Activated naive CD8-positive, alpha-beta T cell treated with anti-CD3 and anti-CD28 coated beads, Interleukin-2, amount 10 ng/mL, durations not matched to agents 7 days and 5 days (primary cell): ENCODE data around the gene CLRN2. TPM values are rescaled to one million over a fixed set of nuclear protein-coding genes. Genes with fewer than 3 reads are reported as not detected.

Experiments
- ATAC-seq: fragments of 150-1000 bp; cut with Tn5 transposase; one replicate; pipeline ENCODE4 v1.10.0; 2021; ENCODE audit warnings: low read depth, moderate library complexity
- POLR2A ChIA-PET: fragments of 350-600 bp; sonication (Branson Sonifier 250); formaldehyde crosslinking; loops from one replicate; lab custom pipeline; 2021; ENCODE audit warnings: antibody characterized with exemption; lab: Charles Lee
- DNase-seq: peaks from one replicate; pipeline ENCODE4 v3.0.0; 2021
- H3K27ac Mint-ChIP-seq: one replicate; pipeline ENCODE4 v1.8.0; 2022; ENCODE audit warnings: mild to moderate bottlenecking, mixed read lengths
- H3K27me3 Mint-ChIP-seq: one replicate; pipeline ENCODE4 v1.8.0; 2022; ENCODE audit warnings: mild to moderate bottlenecking, moderate library complexity, mixed read lengths
- H3K36me3 Mint-ChIP-seq: one replicate; pipeline ENCODE4 v1.8.0; 2021; ENCODE audit warnings: mild to moderate bottlenecking, mixed read lengths
- H3K4me1 Mint-ChIP-seq: one replicate; pipeline ENCODE4 v1.8.0; 2021; ENCODE audit warnings: mixed read lengths
- H3K4me3 Mint-ChIP-seq: one replicate; pipeline ENCODE4 v1.8.0; 2022; ENCODE audit warnings: mild to moderate bottlenecking, moderate library complexity, mixed read lengths
- H3K9me3 Mint-ChIP-seq: one replicate; pipeline ENCODE4 v1.8.0; 2021; ENCODE audit warnings: mixed read lengths
- total RNA-seq, 2 experiments: library from RNA; stranded (reverse); gene quantifications; one replicate each; pipeline ENCODE4 v1.2.3, GENCODE V29; 2021

The CLRN2 gene
- total RNA-seq, 2 experiments from 2014 or later, result not detected

DNA sequence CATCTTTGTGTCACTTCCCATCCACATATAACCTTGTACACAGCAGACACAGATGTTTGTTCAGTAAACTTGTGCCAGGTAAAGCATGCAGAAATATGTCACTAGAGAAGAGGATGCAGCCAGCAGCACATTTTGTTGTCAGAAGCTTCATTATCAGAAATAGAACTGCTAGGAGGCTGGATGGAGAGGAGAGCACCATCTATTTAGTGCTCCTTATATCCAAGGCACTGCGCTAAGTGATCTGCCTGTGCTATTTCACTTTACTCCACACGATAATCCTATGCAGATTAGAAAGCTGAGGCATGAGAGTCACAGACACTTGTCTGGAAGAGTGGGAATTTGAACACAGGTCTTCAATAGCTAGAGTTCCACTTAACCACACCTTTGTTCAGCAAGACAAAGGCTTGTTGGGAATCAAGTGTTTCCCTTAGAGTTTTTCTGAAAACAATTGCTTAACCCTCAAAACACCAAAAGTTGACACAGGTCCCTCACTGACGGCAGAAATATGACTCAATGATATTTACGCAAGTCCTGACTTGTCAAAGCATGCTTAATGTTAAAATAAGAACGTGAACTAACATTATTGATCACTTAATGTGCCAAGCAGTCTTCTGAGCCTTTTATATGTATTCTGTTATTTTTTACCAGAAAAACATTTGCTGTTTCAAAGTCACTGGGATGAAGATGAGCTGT is 1.8 kb upstream of the CLRN2 start:
- no peak for DNase-seq
- ATAC-seq, result no peak
- H3K27ac Mint-ChIP-seq, result no peak overlapping the region
- H3K27me3 Mint-ChIP-seq, result peaks cover 10% of the 10 kb centered on the region
- H3K36me3 Mint-ChIP-seq, result peaks cover 14% of the 10 kb centered on the region
- peaks cover 25% of the 10 kb centered on the region for H3K4me1 Mint-ChIP-seq
- H3K9me3 Mint-ChIP-seq, result no peaks in the 10 kb centered on the region
- H3K4me3 Mint-ChIP-seq, result peak overlapping the region; percentile 50
- POLR2A ChIA-PET, result no interaction called here

DNA sequence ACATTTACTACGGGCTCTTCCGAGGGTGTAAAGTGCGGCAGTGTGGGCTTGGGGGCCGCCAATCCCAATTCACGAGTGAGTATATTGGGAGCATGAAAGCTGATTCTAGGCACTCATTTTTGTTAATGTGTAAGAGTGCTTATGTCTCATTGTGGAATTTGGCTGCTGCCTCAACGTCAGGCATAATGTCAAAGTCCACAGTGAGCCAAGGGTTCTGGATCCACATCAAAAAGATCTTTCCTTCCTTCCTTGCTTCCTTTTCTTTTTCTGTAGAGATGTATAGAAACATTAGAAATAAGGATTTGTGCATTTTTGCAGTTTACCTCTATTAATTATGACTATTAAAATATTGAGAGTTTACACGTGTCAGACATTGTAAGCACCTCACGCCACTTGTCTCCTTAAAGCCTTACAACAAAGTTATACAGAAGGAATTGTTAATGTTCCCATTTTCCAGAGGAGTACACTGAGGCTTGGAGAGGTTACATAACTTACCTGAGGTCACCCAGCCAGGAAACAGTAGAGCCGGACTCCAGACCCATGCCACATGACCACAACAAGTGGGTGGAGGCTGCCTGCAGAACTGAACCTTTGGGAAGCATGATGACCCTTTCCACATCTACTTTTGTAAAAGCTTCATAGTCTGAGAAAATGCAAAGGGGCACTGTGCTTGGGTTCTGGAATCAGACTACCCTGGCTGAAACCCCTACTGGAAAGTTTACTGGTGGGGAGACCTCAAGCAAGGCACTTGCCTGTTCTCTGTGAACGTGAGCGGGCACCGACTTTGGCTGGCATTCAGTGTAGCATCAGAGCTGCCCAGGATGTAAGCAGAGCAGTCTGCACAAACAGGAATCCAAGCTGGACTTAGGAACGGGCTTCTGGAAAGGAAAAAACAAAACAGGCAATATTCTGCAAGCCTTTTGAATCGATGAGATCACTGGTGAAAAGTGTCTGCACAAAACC is 761 bp downstream of the CLRN2 start:
- H3K9me3 Mint-ChIP-seq, result no peaks in the 10 kb centered on the region
- H3K4me3 Mint-ChIP-seq, result no peak overlapping the region
- DNase-seq (no peak), ATAC-seq (no peak)
- H3K4me1 Mint-ChIP-seq, result peaks cover 12% of the 10 kb centered on the region
- POLR2A ChIA-PET, result no interaction called here
- H3K27me3 Mint-ChIP-seq, result peaks cover 15% of the 10 kb centered on the region
- peaks cover 2% of the 10 kb centered on the region for H3K36me3 Mint-ChIP-seq
- H3K27ac Mint-ChIP-seq, result no peak overlapping the region

DNA sequence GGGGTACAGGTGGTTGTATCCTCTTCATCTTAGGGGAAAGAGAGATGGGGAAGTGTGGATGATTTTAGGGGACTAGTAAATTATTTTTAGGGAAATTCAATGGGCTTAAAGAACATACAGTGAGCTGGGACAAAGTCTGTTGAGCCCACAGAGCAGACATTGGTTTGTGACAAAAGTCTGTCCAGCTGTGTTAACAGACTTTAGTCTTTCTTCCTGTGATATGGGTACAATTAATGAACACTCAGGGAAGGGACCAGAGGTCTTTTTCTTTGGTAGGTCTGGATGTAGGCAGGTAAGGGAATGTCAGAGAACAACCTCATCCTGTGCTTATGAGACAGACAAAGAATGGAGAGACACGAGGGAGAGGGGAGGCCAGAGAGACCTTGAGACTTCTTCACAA is 2.0 kb downstream of the CLRN2 start:
- Mint-ChIP-seq H3K9me3 (no peaks in the 10 kb centered on the region), H3K27me3 (peaks cover 21% of the 10 kb centered on the region), H3K36me3 (no peaks in the 10 kb centered on the region), H3K4me3 (no peak overlapping the region), H3K27ac (no peak overlapping the region), H3K4me1 (peaks cover 7% of the 10 kb centered on the region)
- DNase-seq (no peak), ATAC-seq (no peak)
- POLR2A ChIA-PET, result no interaction called here

DNA sequence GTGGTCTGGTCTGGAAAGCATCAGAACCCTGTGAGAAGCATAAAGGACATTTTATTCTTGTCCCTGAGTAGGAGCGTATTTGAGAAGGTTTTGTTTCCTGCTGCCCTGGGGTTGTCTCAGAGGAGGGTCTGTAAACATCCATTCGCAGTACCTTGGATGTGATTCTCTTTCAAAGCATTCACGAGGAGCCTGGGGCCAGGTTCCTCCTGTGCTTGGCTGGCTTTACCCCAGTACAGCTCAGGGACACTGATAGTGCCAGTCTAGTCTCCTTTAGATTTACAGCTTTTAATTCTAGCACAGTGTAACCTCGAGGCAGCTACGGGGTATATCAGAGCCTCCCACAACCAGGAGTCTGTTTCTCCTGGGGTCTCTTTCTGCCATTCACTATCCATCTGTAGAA is 2.7 kb downstream of the CLRN2 start:
- POLR2A ChIA-PET, result no interaction called here
- DNase-seq, result no peak
- Mint-ChIP-seq H3K27me3 (peaks cover 22% of the 10 kb centered on the region), H3K36me3 (no peaks in the 10 kb centered on the region), H3K4me3 (no peak overlapping the region), H3K27ac (no peak overlapping the region), H3K9me3 (no peaks in the 10 kb centered on the region), H3K4me1 (peaks cover 4% of the 10 kb centered on the region)
- ATAC-seq, result no peak

DNA sequence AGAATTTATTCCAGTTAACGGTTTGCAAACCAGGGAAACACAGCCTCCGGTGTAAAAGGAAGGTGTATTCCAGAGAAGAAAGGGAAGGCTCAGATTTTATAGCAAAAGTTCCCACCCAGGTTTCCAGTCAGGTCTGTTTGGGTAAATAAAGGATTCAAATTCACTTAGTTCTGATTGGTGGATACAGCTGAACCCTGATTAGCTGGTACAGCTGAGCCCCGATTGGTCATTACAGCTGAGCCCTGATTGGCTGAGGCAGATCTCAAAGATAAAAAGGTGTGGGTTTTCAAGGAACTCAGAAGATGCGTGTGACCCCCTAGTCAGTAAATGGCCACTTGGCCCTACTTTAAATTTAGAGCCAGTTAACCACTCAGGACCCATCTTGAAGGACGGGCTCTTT is 6.6 kb downstream of the CLRN2 start:
- Mint-ChIP-seq H3K4me3 (no peak overlapping the region), H3K4me1 (no peaks in the 10 kb centered on the region), H3K36me3 (no peaks in the 10 kb centered on the region), H3K27me3 (peaks cover 27% of the 10 kb centered on the region), H3K27ac (no peak overlapping the region), H3K9me3 (no peaks in the 10 kb centered on the region)
- DNase-seq (no peak), ATAC-seq (no peak)
- POLR2A ChIA-PET, result no interaction called here

DNA sequence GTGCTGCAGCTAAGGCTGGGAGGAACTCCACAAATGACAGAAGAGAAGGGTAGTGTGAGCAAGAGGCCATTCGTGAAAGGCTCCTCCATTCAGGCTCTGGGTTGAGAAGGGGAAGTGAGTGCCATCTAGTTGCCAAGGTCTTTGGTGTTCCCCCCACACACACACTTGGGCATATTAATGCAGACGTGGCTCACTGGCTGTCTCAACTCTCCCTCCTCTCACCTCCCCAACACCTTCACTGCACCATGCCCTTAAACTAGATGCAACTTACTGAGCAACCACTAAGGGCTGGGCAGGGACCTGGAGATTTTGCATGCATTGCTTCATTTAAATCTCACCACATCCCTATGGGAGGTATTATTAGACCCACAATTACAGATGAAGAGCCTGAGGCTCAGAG is 8.7 kb downstream of the CLRN2 start:
- Mint-ChIP-seq H3K4me3 (no peak overlapping the region), H3K4me1 (no peaks in the 10 kb centered on the region), H3K27ac (no peak overlapping the region), H3K9me3 (no peaks in the 10 kb centered on the region), H3K36me3 (no peaks in the 10 kb centered on the region), H3K27me3 (peaks cover 26% of the 10 kb centered on the region)
- ATAC-seq (no peak), DNase-seq (no peak)
- POLR2A ChIA-PET, result no interaction called here

DNA sequence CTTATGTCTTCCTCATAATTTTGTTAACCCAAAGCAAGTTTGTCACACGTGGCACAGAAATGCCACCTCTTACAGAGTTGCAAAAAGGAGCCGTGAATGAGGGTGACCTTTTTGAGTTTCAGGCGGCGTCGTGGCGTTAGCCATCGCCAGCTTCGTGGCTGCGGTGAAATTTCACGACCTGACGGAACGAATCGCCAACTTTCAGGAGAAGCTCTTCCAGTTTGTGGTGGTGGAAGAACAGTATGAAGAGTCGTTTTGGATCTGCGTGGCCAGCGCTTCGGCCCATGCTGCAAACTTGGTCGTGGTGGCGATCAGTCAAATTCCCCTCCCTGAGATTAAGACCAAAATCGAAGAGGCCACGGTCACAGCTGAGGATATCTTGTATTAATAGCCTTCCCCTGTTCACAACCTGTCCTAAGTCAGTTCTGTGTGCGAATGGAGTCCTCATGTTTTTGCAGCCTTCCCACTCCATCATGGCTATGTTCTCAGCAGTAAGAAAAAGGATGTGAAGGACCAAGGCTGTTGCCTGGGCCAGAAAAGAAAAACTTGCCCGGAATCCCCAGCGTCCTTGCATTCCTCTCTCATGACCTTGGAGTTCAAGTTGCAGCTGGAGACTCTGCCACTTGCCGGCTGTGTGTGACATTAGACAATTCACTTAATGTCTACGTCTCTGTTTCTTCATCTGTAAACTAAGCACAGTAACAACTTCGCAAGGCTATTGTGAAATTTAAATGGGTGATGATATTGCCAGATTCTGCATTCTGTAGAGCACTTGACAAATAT is 11.9 kb downstream of the CLRN2 start:
- H3K4me3 Mint-ChIP-seq, result no peak overlapping the region
- no peaks in the 10 kb centered on the region for H3K9me3 Mint-ChIP-seq
- no peak for DNase-seq
- H3K27me3 Mint-ChIP-seq, result peaks cover 22% of the 10 kb centered on the region
- no peak for ATAC-seq
- POLR2A ChIA-PET, result no interaction called here
- H3K36me3 Mint-ChIP-seq, result no peaks in the 10 kb centered on the region
- no peak overlapping the region for H3K27ac Mint-ChIP-seq
- no peaks in the 10 kb centered on the region for H3K4me1 Mint-ChIP-seq

DNA sequence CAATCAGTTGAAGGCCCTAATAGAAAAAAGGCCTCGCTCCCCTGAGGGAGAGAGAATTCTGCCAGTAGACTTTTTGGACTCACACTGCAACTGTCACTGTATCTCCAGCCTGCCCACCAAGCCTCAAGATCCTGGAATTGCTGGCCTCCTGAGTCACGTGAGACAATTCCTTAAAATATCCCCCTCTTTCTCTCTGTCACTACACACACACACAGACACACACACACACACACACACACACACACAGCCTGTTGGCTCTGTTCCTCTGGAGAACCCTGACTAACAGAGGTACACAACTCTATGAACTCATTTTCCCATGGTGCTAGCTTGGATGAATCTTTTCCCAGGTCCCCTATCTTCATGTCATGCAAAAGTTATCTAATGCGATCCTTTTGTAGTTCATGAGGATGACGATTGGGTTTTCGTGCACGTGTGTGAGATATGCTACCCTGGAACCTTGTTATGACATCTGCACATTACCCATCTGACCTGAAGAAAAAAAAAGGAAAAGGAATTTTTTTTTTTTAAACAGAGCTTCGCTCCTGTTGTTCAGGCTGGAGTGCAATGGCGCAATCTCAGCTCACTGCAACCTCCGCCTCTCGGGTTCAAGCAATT is 13.7 kb downstream of the CLRN2 start:
- peaks cover 21% of the 10 kb centered on the region for H3K27me3 Mint-ChIP-seq
- H3K9me3 Mint-ChIP-seq, result no peaks in the 10 kb centered on the region
- no peaks in the 10 kb centered on the region for H3K4me1 Mint-ChIP-seq
- ATAC-seq (no peak), DNase-seq (no peak)
- no peak overlapping the region for H3K27ac Mint-ChIP-seq
- H3K4me3 Mint-ChIP-seq, result no peak overlapping the region
- POLR2A ChIA-PET, result no interaction called here
- no peaks in the 10 kb centered on the region for H3K36me3 Mint-ChIP-seq

DNA sequence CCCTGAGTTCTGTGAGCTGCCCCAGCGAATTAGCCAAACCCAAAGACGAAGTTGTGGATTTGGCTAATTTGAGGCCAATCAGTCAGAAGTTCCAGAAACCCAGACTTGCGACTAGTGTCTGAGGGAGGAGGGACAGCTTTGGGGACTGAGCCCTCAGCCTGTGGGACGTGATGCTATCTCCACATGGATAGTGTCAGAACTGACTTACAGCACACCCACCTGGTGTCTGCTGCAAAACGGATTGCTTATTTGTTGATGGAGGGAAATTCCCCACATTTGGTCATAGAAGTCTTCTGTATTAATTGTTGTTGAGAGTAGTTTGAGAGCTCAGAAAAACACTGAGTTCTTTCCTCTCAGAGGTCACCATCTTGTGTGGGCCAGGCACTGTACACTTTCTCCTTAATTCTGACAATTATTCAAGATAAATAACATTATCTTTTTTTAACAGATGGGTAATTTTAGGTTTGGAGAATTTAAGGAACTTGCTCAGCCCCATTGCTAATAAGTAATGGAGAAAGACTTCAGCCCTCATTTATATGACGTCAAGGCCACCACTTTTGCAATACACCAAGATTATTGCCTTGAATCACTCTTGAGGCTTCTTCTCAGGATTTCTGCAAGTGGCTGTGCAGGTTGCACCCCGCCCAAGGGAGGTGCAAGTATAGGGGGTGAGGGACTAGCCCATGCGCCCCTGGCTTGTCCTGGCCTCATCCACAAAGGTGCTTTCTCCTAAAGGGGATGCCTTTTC is 16.7 kb downstream of the CLRN2 start:
- Mint-ChIP-seq H3K27ac (no peak overlapping the region), H3K9me3 (no peaks in the 10 kb centered on the region), H3K4me3 (no peak overlapping the region), H3K27me3 (peaks cover 23% of the 10 kb centered on the region), H3K4me1 (no peaks in the 10 kb centered on the region), H3K36me3 (no peaks in the 10 kb centered on the region)
- ATAC-seq (no peak), DNase-seq (no peak)
- POLR2A ChIA-PET, result no interaction called here

DNA sequence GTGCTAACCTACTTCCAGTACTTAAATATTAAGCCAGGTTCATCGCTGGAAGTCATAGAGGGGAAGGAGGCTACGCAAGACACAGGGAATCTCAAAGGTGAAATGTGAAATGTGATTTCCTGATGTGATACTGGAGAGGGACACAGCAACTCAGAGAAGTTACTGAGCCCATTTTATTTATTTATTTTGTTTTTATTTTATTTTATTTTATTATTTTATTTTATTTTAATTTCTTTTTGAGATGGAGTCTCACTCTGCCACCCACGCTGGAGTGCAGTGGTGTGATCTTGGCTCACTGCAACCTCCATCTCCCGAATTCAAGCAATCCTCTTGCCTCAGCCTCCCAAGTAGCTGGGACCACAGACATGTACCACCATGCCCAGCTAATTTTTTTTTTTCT is 19.7 kb downstream of the CLRN2 start:
- H3K4me1 Mint-ChIP-seq, result no peaks in the 10 kb centered on the region
- H3K27ac Mint-ChIP-seq, result no peak overlapping the region
- ATAC-seq (no peak), DNase-seq (no peak)
- no peaks in the 10 kb centered on the region for H3K9me3 Mint-ChIP-seq
- POLR2A ChIA-PET, result no interaction called here
- peaks cover 20% of the 10 kb centered on the region for H3K27me3 Mint-ChIP-seq
- H3K4me3 Mint-ChIP-seq, result no peak overlapping the region
- H3K36me3 Mint-ChIP-seq, result no peaks in the 10 kb centered on the region

DNA sequence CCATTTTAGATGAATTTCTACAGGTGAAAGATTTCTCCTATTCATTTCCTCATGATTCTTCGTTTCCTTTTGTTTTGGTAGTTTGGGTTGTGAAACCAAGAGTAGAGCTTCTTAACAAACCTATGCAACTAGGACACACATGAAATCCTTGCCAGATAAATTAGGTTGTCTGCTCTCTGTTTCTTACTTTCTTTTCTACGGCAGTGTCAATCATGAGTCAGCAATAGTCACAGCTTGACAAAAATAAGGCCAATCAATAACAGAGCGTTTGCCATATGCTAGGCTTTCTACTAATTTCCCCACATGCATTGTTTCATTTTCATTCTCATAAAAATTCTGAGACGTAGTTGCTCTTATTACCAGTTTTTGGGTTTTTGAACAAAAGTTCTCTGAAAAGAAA is 20.3 kb downstream of the CLRN2 start:
- Mint-ChIP-seq H3K4me3 (no peak overlapping the region), H3K36me3 (no peaks in the 10 kb centered on the region), H3K9me3 (no peaks in the 10 kb centered on the region), H3K27ac (no peak overlapping the region), H3K27me3 (peaks cover 24% of the 10 kb centered on the region), H3K4me1 (no peaks in the 10 kb centered on the region)
- POLR2A ChIA-PET, result interaction anchor here (0.6 kb wide), 1 partner anchor 354 kb away, joined by 5 read pairs; no protein-coding TSS in a partner anchor
- ATAC-seq (no peak), DNase-seq (no peak)

DNA sequence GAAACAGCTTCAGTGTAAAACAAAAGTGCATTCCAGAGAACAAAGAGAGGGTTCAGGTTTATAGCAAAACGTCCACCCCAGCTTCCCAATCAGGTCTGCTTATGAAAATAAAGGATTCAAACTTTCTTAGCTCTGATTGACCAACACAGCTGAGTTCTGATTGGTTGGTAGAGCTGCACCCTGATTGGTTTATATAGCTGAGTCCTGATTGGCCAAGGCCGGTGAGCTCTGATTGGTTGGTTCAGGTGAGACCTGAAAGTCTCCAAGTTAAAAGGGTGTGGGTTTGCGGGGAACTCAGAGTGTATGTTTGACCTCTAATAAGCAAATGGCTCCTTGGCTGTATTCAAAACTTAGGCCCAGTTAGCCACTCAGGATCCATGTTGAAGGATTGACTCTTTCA is 20.9 kb downstream of the CLRN2 start:
- Mint-ChIP-seq H3K27me3 (peaks cover 24% of the 10 kb centered on the region), H3K4me3 (no peak overlapping the region), H3K4me1 (no peaks in the 10 kb centered on the region), H3K9me3 (no peaks in the 10 kb centered on the region), H3K27ac (no peak overlapping the region), H3K36me3 (no peaks in the 10 kb centered on the region)
- ATAC-seq (no peak), DNase-seq (no peak)
- POLR2A ChIA-PET, result interaction anchor here (0.6 kb wide), 1 partner anchor 355 kb away, joined by 5 read pairs; no protein-coding TSS in a partner anchor
